Measurements from ENCODE around the gene JARID2. TPM values are rescaled to one million over a fixed set of nuclear protein-coding genes. Genes with fewer than 3 reads are reported as not detected.

Gene JARID2
- total RNA-seq, 3 donors from 2014 or later: 10.6 to 11.8 (median 11.4) TPM

GRCh38 chr6:15326067-15326614 is 80.3 kb downstream of the JARID2 start:
- ATAC-seq: no peak
- TF ChIP-seq, protein P1, sequence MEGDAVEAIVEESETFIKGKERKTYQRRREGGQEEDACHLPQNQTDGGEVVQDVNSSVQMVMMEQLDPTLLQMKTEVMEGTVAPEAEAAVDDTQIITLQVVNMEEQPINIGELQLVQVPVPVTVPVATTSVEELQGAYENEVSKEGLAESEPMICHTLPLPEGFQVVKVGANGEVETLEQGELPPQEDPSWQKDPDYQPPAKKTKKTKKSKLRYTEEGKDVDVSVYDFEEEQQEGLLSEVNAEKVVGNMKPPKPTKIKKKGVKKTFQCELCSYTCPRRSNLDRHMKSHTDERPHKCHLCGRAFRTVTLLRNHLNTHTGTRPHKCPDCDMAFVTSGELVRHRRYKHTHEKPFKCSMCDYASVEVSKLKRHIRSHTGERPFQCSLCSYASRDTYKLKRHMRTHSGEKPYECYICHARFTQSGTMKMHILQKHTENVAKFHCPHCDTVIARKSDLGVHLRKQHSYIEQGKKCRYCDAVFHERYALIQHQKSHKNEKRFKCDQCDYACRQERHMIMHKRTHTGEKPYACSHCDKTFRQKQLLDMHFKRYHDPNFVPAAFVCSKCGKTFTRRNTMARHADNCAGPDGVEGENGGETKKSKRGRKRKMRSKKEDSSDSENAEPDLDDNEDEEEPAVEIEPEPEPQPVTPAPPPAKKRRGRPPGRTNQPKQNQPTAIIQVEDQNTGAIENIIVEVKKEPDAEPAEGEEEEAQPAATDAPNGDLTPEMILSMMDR (IDR thresholded peaks at IDR 0.05): no peak
- no peaks in the 10 kb centered on the region for H3K4me1 ChIP-seq (ENCODE audit: low read depth)

GRCh38 chr6:15327271-15327670 is 81.4 kb downstream of the JARID2 start:
- ATAC-seq (peak; percentile 76), DNase-seq (peak in 2 of 3 donors; percentile 39 to 72)
- no peaks in the 10 kb centered on the region for H3K36me3 ChIP-seq (ENCODE audit: low read depth)
- no peaks in the 10 kb centered on the region for H3K4me1 ChIP-seq (ENCODE audit: low read depth)
- H3K4me3 ChIP-seq: no peak overlapping the region
- H3K9me3 ChIP-seq: no peaks in the 10 kb centered on the region
- intact Hi-C loops (cut with DNase I, micrococcal nuclease): no loop called here
- TF ChIP-seq, protein P1 (IDR thresholded peaks at IDR 0.05): no peak

More at GRCh38 chr6:15326067-15326614, 80.3 kb downstream of the JARID2 start:
- Histone ChIP-seq H3K9me3 (no peaks in the 10 kb centered on the region), H3K36me3 (ENCODE audit: low read depth) (no peaks in the 10 kb centered on the region), H3K4me3 (no peak overlapping the region)
- DNase-seq: no peak
- intact Hi-C loops (cut with DNase I, micrococcal nuclease): no loop called here

DNA sequence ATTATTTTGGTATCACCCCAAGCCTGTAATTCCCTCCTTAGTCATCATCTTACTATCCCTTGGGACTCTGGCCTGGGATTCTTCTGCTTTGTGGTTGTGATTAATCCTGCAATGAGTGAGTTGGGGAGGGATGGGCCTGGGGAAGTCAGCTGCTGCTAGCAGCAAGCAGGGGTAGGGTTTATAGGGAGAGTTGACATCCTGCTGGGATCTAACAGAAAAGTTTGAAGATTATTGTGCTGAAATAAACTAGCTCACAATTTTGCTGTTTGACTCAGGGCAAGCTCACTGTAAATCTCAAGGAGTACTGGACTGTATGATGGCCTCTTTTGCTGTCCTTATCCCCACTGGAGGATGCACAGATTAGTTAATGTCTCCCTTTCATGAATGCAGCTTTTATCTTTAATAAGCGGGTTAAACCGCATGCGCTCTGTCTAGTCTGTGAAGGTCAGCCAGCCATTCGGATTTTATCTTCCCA is 83.4 kb downstream of the JARID2 start:
- Histone ChIP-seq H3K9me3 (no peaks in the 10 kb centered on the region), H3K4me3 (no peak overlapping the region), H3K36me3 (ENCODE audit: low read depth) (no peaks in the 10 kb centered on the region), H3K4me1 (ENCODE audit: low read depth) (no peaks in the 10 kb centered on the region)
- ATAC-seq: peak; percentile 54
- intact Hi-C loops (cut with DNase I, micrococcal nuclease): no loop called here
- no peak for DNase-seq
- TF ChIP-seq, protein P1 (IDR thresholded peaks at IDR 0.05): no peak

DNA sequence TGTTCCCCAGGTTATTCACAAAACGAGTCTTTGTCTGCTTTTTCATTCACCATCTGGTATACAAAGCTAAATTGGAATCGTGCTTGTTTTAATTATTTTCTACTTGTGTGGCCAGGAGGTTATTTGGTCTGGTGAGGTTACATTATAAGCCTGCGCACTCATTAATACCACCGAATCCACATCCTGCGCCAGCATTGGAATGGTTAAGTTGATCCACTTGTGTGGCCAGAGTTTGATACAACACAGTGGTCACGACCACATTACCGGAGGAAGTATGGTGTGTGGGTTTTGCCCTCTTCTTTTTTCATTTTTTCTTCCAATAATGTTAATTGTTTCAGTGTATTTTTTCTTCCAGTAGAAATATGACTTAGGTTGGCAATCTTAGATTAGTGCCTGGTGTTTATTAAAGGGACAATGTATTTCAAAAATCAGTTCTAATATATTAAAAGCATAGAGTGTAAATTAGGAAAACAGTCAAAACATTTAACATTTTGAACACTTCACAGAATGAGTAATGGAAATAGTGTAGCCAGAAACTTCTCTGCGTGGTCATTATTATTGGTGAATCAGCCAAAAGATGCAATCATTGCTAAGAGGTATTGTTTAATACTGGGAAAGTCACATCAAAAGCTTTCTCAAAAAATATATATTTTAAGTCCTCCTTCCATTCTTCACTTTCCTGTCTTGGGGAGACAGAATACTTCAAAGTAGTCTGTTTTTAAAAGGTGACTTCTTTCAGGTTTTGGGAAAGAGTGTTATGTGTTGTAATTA is 84.5 kb downstream of the JARID2 start:
- DNase-seq (no peak), ATAC-seq (no peak)
- TF ChIP-seq, protein P1 (IDR thresholded peaks at IDR 0.05): no peak
- intact Hi-C loops (cut with DNase I, micrococcal nuclease): no loop called here
- H3K36me3 ChIP-seq (ENCODE audit: low read depth): no peaks in the 10 kb centered on the region
- H3K4me3 ChIP-seq: no peak overlapping the region
- no peaks in the 10 kb centered on the region for H3K4me1 ChIP-seq (ENCODE audit: low read depth)
- no peaks in the 10 kb centered on the region for H3K9me3 ChIP-seq

- Histone ChIP-seq H3K36me3 (ENCODE audit: low read depth) (no peaks in the 10 kb centered on the region), H3K4me1 (ENCODE audit: low read depth) (no peaks in the 10 kb centered on the region), H3K9me3 (no peaks in the 10 kb centered on the region), H3K4me3 (no peak overlapping the region)
- DNase-seq (no peak), ATAC-seq (no peak)
- intact Hi-C loops (cut with DNase I, micrococcal nuclease): no loop called here
- TF ChIP-seq, protein P1 (IDR thresholded peaks at IDR 0.05): no peak
These were observed 85.3 kb downstream of the JARID2 start for GRCh38 chr6:15331143-15331542.

All from mucosa of descending colon (tissue), 3 donors.